H1 (cell line): ENCODE measurements around the gene RPLP2. TPM values are rescaled to one million over a fixed set of nuclear protein-coding genes. Genes with fewer than 3 reads are reported as not detected.

ENCODE experiments used
- EGR1 ChIP-seq: IDR thresholded peaks from 2 replicates; pipeline ENCODE4 v1.6.1; 2011; ENCODE audit warnings: low read depth, low read length, borderline replicate concordance
- GABPA ChIP-seq: IDR thresholded peaks from 2 replicates; pipeline ENCODE4 v1.6.1; 2011; ENCODE audit warnings: mild to moderate bottlenecking, low read length, moderate library complexity, borderline replicate concordance; ENCODE audit not compliant: insufficient read depth
- JUND ChIP-seq: IDR thresholded peaks from 2 replicates; pipeline ENCODE4 v1.6.1; 2011; ENCODE audit warnings: mild to moderate bottlenecking, improper control_type of control experiment, low read length
- TAF7 ChIP-seq: optimal IDR thresholded peaks from 2 replicates; pipeline ENCODE3; 2011; ENCODE audit warnings: low read depth, mild to moderate bottlenecking, inconsistent platforms, low read length, moderate library complexity, borderline replicate concordance
- polyA plus RNA-seq, 7 experiments: library from polyadenylated mRNA; depleted of rRNA in 3 of 7; stranded (reverse) in 5 of 7; unstranded in 2 of 7; fragments of >200 nt in 5 of 7; fragments of 200-250 nt in 2 of 7; gene quantifications; 1 replicate in 5 of 7; 2 replicates in 1 of 7; 4 replicates in 1 of 7; pipeline versions ENCODE4 v1.2.1 to v1.2.3, GENCODE V29; 2011 to 2013; ENCODE audit warnings: missing spikeins in 2 of 7, mixed read lengths in 2 of 7
- total RNA-seq: library from RNA; stranded (reverse); fragmentation: NEBNext Ultra II Directional; extraction: Animal tissue kit (Norgen Biotek cat#: 25700); gene quantifications from 2 replicates; pipeline ENCODE4 v1.2.1, GENCODE V29; 2021
- TF ChIP-seq, protein P1 (sequence below): fragments of 300-600 bp; sonication (generic); IDR thresholded peaks from 2 replicates; pipeline ENCODE4 v1.7.1; 2012; ENCODE audit warnings: low read length, moderate library complexity, mild to moderate bottlenecking, inconsistent platforms; ENCODE audit not compliant: insufficient replicate concordance
- TF ChIP-seq, protein P2 (sequence below): IDR thresholded peaks from 2 replicates; pipeline ENCODE4 v1.6.1; 2012; ENCODE audit warnings: inconsistent platforms

The RPLP2 gene
- total and polyA plus RNA-seq, 2 of the 8 experiments (the other 6 are each of a cell fraction or from before 2014, with no cell fraction given), result 1,789 to 2,106 TPM

GRCh38 chr11:854601-855329, 45.0 kb downstream of the RPLP2 start (continued):
- TF ChIP-seq, protein P1, sequence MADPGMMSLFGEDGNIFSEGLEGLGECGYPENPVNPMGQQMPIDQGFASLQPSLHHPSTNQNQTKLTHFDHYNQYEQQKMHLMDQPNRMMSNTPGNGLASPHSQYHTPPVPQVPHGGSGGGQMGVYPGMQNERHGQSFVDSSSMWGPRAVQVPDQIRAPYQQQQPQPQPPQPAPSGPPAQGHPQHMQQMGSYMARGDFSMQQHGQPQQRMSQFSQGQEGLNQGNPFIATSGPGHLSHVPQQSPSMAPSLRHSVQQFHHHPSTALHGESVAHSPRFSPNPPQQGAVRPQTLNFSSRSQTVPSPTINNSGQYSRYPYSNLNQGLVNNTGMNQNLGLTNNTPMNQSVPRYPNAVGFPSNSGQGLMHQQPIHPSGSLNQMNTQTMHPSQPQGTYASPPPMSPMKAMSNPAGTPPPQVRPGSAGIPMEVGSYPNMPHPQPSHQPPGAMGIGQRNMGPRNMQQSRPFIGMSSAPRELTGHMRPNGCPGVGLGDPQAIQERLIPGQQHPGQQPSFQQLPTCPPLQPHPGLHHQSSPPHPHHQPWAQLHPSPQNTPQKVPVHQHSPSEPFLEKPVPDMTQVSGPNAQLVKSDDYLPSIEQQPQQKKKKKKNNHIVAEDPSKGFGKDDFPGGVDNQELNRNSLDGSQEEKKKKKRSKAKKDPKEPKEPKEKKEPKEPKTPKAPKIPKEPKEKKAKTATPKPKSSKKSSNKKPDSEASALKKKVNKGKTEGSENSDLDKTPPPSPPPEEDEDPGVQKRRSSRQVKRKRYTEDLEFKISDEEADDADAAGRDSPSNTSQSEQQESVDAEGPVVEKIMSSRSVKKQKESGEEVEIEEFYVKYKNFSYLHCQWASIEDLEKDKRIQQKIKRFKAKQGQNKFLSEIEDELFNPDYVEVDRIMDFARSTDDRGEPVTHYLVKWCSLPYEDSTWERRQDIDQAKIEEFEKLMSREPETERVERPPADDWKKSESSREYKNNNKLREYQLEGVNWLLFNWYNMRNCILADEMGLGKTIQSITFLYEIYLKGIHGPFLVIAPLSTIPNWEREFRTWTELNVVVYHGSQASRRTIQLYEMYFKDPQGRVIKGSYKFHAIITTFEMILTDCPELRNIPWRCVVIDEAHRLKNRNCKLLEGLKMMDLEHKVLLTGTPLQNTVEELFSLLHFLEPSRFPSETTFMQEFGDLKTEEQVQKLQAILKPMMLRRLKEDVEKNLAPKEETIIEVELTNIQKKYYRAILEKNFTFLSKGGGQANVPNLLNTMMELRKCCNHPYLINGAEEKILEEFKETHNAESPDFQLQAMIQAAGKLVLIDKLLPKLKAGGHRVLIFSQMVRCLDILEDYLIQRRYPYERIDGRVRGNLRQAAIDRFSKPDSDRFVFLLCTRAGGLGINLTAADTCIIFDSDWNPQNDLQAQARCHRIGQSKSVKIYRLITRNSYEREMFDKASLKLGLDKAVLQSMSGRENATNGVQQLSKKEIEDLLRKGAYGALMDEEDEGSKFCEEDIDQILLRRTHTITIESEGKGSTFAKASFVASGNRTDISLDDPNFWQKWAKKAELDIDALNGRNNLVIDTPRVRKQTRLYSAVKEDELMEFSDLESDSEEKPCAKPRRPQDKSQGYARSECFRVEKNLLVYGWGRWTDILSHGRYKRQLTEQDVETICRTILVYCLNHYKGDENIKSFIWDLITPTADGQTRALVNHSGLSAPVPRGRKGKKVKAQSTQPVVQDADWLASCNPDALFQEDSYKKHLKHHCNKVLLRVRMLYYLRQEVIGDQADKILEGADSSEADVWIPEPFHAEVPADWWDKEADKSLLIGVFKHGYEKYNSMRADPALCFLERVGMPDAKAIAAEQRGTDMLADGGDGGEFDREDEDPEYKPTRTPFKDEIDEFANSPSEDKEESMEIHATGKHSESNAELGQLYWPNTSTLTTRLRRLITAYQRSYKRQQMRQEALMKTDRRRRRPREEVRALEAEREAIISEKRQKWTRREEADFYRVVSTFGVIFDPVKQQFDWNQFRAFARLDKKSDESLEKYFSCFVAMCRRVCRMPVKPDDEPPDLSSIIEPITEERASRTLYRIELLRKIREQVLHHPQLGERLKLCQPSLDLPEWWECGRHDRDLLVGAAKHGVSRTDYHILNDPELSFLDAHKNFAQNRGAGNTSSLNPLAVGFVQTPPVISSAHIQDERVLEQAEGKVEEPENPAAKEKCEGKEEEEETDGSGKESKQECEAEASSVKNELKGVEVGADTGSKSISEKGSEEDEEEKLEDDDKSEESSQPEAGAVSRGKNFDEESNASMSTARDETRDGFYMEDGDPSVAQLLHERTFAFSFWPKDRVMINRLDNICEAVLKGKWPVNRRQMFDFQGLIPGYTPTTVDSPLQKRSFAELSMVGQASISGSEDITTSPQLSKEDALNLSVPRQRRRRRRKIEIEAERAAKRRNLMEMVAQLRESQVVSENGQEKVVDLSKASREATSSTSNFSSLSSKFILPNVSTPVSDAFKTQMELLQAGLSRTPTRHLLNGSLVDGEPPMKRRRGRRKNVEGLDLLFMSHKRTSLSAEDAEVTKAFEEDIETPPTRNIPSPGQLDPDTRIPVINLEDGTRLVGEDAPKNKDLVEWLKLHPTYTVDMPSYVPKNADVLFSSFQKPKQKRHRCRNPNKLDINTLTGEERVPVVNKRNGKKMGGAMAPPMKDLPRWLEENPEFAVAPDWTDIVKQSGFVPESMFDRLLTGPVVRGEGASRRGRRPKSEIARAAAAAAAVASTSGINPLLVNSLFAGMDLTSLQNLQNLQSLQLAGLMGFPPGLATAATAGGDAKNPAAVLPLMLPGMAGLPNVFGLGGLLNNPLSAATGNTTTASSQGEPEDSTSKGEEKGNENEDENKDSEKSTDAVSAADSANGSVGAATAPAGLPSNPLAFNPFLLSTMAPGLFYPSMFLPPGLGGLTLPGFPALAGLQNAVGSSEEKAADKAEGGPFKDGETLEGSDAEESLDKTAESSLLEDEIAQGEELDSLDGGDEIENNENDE, result no peak
- TF ChIP-seq, protein P2, sequence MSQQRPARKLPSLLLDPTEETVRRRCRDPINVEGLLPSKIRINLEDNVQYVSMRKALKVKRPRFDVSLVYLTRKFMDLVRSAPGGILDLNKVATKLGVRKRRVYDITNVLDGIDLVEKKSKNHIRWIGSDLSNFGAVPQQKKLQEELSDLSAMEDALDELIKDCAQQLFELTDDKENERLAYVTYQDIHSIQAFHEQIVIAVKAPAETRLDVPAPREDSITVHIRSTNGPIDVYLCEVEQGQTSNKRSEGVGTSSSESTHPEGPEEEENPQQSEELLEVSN, result no peak
- TF ChIP-seq TAF7, result no peak
- no peak for TF ChIP-seq EGR1
- no peak for TF ChIP-seq GABPA
- no peak for TF ChIP-seq JUND
